IPS DF 6.9 (cell line): Measurements from ENCODE around the gene PMPCA.
"Not testable (repeated sequence)": the region's sequence is repeated elsewhere in the genome, so short reads cannot be mapped to it uniquely, and the experiment has no call there.

Experiments used
- DNase-seq: peaks from one replicate; pipeline ENCODE4 v3.0.0-alpha.2; 2013; ENCODE audit warnings: low read depth, low spot score
- H3K27ac ChIP-seq: one replicate; pipeline ENCODE4 v1.5.1; 2013; ENCODE audit warnings: low read length, control low read depth
- H3K27me3 ChIP-seq: 2 replicates; pipeline ENCODE4 v1.6.1; 2013; ENCODE audit warnings: mild to moderate bottlenecking, low read length; ENCODE audit not compliant: control insufficient read depth, insufficient read depth
- H3K36me3 ChIP-seq: 2 replicates; pipeline ENCODE4 v1.6.1; 2013; ENCODE audit warnings: low read length; ENCODE audit not compliant: control insufficient read depth, insufficient read depth
- H3K4me1 ChIP-seq: 2 replicates; pipeline ENCODE4 v1.6.1; 2013; ENCODE audit warnings: low read length; ENCODE audit not compliant: control insufficient read depth, insufficient read depth
- H3K4me3 ChIP-seq: 2 replicates; pipeline ENCODE4 v1.5.1; 2013; ENCODE audit warnings: mild to moderate bottlenecking, low read length
- H3K9me3 ChIP-seq: 2 replicates; pipeline ENCODE4 v1.6.1; 2013; ENCODE audit warnings: low read length, inconsistent platforms; ENCODE audit not compliant: control insufficient read depth, insufficient read depth
- WGBS: extraction: QIAGEN DNeasy Blood & Tissue Kit; methylation state at CpG from one replicate; pipeline ENCODE4 v1.1.7; 2013; ENCODE audit warnings: mixed read lengths, missing lambda C conversion rate; ENCODE audit not compliant: insufficient read length, insufficient coverage; 5-methylcytosine and 5-hydroxymethylcytosine counted together

PMPCA gene

GRCh38 chr9:136403915-136404800 is 6.3 kb upstream of the PMPCA start:
- Histone ChIP-seq H3K9me3 (no peaks in the 10 kb centered on the region), H3K27me3 (no peaks in the 10 kb centered on the region), H3K4me1 (no peaks in the 10 kb centered on the region), H3K4me3 (no peak overlapping the region), H3K27ac (no peak overlapping the region), H3K36me3 (peaks cover 32% of the 10 kb centered on the region)
- no CpG with 5 or more reads among the region's 32 CpGs for WGBS
- no peak for DNase-seq

GRCh38 chr9:136404801-136405136 is 5.7 kb upstream of the PMPCA start:
- no peak overlapping the region for H3K4me3 ChIP-seq
- H3K36me3 ChIP-seq = peaks cover 32% of the 10 kb centered on the region
- WGBS = no CpG with 5 or more reads among the region's 14 CpGs
- H3K4me1 ChIP-seq = no peaks in the 10 kb centered on the region; the same call in 1 of the 2 replicates
- no peak overlapping the region for H3K27ac ChIP-seq
- no peaks in the 10 kb centered on the region for H3K9me3 ChIP-seq
- DNase-seq = no peak
- no peaks in the 10 kb centered on the region for H3K27me3 ChIP-seq

GRCh38 chr9:136405481-136405880 is 5.0 kb upstream of the PMPCA start:
- H3K9me3 ChIP-seq = no peaks in the 10 kb centered on the region
- no peaks in the 10 kb centered on the region for H3K27me3 ChIP-seq
- peaks cover 32% of the 10 kb centered on the region for H3K36me3 ChIP-seq
- H3K27ac ChIP-seq = no peak overlapping the region
- WGBS = no CpG with 5 or more reads among the region's 7 CpGs
- H3K4me3 ChIP-seq = no peak overlapping the region
- DNase-seq = no peak
- no peaks in the 10 kb centered on the region; the same call in 1 of the 2 replicates for H3K4me1 ChIP-seq

- peaks cover 32% of the 10 kb centered on the region for H3K36me3 ChIP-seq
- H3K27ac ChIP-seq, H3K9me3 ChIP-seq, DNase-seq, H3K4me1 ChIP-seq, H3K27me3 ChIP-seq, H3K4me3 ChIP-seq: not testable (repeated sequence)
- no CpG with 5 or more reads among the region's 10 CpGs for WGBS
Observed at GRCh38 chr9:136405904-136406303, 4.6 kb upstream of the PMPCA start.

- H3K27me3 ChIP-seq, H3K9me3 ChIP-seq, H3K4me1 ChIP-seq, DNase-seq, H3K4me3 ChIP-seq, H3K27ac ChIP-seq: not testable (repeated sequence)
- WGBS = no CpG with 5 or more reads among the region's 28 CpGs
- H3K36me3 ChIP-seq = peaks cover 32% of the 10 kb centered on the region
Observed at GRCh38 chr9:136407061-136407460, 3.4 kb upstream of the PMPCA start.

- Histone ChIP-seq H3K27me3 (no peaks in the 10 kb centered on the region), H3K36me3 (peaks cover 34% of the 10 kb centered on the region), H3K4me3 (no peak overlapping the region), H3K4me1 (no peaks in the 10 kb centered on the region; the same call in 1 of the 2 replicates), H3K27ac (no peak overlapping the region), H3K9me3 (no peaks in the 10 kb centered on the region)
- DNase-seq = no peak
- WGBS = no CpG with 5 or more reads among the region's 7 CpGs
Observed at GRCh38 chr9:136407911-136408310, 2.5 kb upstream of the PMPCA start.

GRCh38 chr9:136409557-136410455 is 652 bp upstream of the PMPCA start:
- Histone ChIP-seq H3K27me3 (no peaks in the 10 kb centered on the region), H3K4me1 (no peaks in the 10 kb centered on the region; the same call in 1 of the 2 replicates), H3K9me3 (no peaks in the 10 kb centered on the region), H3K27ac (no peak overlapping the region), H3K4me3 (peak overlapping the region; percentile 82), H3K36me3 (peaks cover 37% of the 10 kb centered on the region)
- DNase-seq = no peak
- WGBS = no CpG with 5 or more reads among the region's 71 CpGs

- DNase-seq = no peak
- Histone ChIP-seq H3K4me3 (peak overlapping the region; percentile 82; the same call in 1 of the 2 replicates), H3K27ac (no peak overlapping the region), H3K36me3 (peaks cover 35% of the 10 kb centered on the region), H3K9me3 (no peaks in the 10 kb centered on the region), H3K4me1 (no peaks in the 10 kb centered on the region; the same call in 1 of the 2 replicates), H3K27me3 (no peaks in the 10 kb centered on the region)
- no CpG with 5 or more reads among the region's 4 CpGs for WGBS
Observed at GRCh38 chr9:136411378-136411777, 920 bp downstream of the PMPCA start.

GRCh38 chr9:136412962-136413361 is 2.5 kb downstream of the PMPCA start:
- Histone ChIP-seq H3K36me3 (peaks cover 36% of the 10 kb centered on the region), H3K4me3 (no peak overlapping the region; the same call in 1 of the 2 replicates), H3K27me3 (no peaks in the 10 kb centered on the region), H3K27ac (no peak overlapping the region), H3K9me3 (no peaks in the 10 kb centered on the region), H3K4me1 (no peaks in the 10 kb centered on the region; the same call in 1 of the 2 replicates)
- DNase-seq = no peak
- no CpG with 5 or more reads among the region's 9 CpGs for WGBS

GRCh38 chr9:136416427-136416826 is 6.0 kb downstream of the PMPCA start:
- no peak overlapping the region for H3K4me3 ChIP-seq
- H3K27me3 ChIP-seq = no peaks in the 10 kb centered on the region
- H3K9me3 ChIP-seq = no peaks in the 10 kb centered on the region
- peaks cover 51% of the 10 kb centered on the region for H3K36me3 ChIP-seq
- no peak overlapping the region for H3K27ac ChIP-seq
- no peak for DNase-seq
- H3K4me1 ChIP-seq = no peaks in the 10 kb centered on the region
- no CpG with 5 or more reads among the region's 8 CpGs for WGBS
